GM18519 (cell line): ENCODE measurements around the gene PLA2G5.

ENCODE experiments used
- ATAC-seq: cut with Tn5 transposase; IDR thresholded peaks from one replicate; pipeline ENCODE4 v1.9.1; 2021; ENCODE audit warnings: mild to moderate bottlenecking, moderate library complexity; ENCODE audit not compliant: unreplicated experiment, low FRiP score

The PLA2G5 gene

DNA sequence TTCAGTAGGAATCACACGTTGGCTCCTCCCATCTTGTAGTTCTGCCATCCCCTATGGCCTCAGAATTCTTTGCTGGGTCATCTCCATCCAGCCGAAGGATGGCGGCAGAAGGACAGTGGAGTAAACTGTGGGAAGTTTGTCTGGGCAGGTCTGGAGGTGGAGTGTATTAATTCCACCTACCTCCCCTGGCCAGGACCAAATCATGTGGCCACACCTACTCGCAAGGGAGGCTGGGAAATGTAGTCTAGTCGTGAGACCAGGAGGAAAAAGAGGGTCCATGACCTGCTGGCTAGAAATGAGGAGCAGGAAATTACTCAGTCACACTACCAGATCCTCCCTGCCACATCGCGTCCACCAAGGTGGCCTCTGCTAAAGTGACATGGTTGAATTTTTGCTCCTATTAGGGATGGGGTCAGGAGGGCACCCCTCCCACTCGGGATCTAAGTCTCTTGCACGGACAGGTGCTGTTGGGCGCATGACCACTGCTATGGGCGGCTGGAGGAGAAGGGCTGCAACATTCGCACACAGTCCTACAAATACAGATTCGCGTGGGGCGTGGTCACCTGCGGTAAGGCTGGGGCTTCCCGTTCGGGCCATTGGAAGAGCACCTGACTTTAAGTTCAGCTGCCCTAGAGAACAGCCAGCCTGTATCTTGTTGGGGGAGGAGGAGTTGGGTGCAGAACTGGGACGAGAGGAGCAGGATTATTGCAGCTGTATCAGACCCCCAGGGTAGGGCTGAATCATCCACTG is 19.5 kb downstream of the PLA2G5 start:
- ATAC-seq: no peak

DNA sequence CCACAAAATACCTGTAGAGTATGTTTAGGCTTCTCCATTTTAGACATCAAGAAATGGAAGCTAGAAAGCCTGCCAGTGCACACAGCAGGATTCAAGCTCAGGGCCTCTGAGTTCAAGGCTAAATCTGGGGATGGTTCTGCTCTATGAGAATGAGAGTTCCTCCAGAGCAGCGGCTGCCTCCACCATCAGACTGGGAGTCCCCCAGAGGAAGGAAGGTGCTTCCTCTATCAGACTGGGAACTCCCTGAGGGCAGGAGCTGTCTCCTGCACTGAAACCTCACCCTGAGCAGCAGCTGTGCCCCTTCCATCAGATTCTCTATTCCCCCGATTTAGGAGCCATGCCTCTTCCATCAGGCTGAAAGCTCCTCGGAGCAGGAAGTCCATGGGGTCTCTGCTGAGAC is 20.1 kb downstream of the PLA2G5 start:
- no peak for ATAC-seq

- ATAC-seq: no peak
Observed at GRCh38 chr1:20090641-20091040, 20.6 kb downstream of the PLA2G5 start.

GRCh38 chr1:20093303-20093702 is 23.3 kb downstream of the PLA2G5 start:
- no peak for ATAC-seq

DNA sequence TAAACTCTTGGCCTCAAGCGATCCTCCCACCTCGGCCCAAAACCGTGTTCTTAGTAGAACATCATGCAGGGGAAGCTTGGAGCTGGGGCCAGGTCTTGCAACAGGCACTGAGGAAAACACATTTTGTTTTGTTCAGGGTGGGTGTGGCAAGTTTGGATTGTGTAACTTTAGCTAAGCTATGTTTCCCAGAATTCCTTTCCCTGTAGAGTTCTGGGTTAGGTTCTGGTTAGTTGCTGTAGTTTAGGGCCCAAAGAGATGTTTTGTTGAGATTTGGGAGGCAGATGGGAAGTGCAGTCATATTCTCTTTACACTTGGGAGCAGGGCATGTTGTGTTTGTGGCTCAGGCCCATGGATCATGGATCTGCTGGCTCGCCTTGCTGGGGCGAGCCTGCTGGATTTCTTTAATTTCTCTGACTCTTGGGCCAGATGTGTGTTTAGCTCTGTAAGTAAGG is 24.0 kb downstream of the PLA2G5 start:
- no peak for ATAC-seq

GRCh38 chr1:20095564-20096434 is 25.8 kb downstream of the PLA2G5 start:
- ATAC-seq: no peak

DNA sequence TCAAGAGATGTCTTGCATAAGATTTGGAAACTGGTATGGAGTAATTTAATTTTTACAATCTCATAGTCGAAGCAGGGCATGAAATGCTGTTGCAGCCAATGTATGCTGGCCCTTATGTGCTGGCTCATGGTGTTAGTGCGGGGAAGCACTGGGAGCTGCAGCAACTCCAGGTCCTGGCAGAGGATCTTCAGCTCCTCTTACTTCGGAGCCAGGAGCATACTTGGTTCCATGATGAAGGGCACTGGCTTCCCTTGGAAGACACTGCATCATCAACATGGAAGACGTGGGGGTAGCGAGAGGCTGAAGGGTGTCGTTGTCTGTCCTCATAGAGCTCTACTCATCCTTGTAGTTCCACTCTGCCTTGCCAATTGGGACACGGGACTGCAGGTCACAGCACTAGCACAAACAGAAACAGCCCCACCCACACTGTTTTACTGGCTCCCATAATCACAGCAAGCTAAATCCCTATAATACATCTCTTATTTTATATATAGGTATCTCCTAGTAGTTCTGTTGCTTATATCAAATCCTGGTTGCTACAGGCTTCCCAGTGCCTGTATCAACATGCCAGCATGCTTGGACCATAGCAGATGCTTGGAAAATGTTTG is 26.9 kb downstream of the PLA2G5 start:
- no peak for ATAC-seq

GRCh38 chr1:20099533-20099932 is 29.5 kb downstream of the PLA2G5 start:
- ATAC-seq: no peak

GRCh38 chr1:20100632-20101355 is 30.8 kb downstream of the PLA2G5 start:
- no peak for ATAC-seq

DNA sequence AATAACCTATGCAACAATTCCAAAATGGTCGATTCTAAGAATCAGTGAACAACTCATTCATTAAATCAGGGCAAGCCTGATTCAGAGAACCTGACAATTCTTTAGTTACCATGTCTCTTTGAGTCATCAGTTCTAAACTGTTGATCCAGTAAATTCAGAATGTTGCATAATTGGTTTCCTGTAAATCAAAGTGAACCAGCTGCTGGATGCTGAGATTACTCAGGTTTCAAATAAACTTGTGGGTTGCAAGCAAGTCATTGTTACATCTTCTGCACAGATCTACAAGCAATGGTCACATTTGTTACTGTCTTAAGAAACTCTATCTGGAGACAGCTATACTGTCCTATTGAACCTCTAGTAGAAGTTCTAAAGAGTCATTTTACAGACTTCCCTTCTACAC is 32.9 kb downstream of the PLA2G5 start:
- no peak for ATAC-seq

DNA sequence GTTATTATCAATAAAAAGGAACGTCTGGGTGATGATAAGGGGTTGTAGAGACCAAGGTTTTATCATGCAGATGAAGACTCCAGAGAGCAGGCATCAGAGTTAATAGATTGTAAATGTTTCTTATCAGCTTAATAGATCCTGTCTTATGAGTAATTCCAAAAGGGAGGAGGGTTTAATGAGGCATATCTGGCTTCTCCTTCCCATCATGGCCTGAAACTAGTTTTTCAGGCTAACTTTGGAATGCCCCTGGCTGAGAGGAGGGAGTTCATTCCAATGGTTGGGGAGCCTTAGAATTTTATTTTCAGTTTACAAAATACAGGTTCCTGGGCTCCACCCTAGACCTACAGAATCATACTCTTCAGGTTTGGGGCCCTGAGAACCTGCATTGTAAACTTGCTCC is 35.9 kb downstream of the PLA2G5 start:
- no peak for ATAC-seq

DNA sequence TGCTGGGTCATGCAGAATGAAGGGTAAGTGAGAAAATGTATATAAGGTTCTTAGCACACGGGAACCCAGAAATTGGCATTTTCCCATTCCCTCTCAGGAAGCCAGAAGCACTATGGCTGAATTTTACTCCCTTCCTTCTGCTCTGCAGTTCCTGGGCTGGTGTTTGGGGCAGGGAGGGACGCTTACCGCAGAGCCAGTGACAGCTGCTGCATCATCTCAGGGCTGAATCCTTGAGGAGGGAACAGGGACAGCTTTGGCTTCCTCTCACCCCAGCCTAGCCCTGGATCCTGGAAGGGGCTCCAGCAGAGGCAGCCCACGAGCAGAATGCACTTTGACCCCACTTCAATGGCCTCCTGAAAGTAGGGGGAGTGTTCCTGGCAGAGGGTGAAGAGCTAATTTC is 37.4 kb downstream of the PLA2G5 start:
- no peak for ATAC-seq

- no peak for ATAC-seq
Observed at GRCh38 chr1:20107796-20108195, 37.8 kb downstream of the PLA2G5 start.

DNA sequence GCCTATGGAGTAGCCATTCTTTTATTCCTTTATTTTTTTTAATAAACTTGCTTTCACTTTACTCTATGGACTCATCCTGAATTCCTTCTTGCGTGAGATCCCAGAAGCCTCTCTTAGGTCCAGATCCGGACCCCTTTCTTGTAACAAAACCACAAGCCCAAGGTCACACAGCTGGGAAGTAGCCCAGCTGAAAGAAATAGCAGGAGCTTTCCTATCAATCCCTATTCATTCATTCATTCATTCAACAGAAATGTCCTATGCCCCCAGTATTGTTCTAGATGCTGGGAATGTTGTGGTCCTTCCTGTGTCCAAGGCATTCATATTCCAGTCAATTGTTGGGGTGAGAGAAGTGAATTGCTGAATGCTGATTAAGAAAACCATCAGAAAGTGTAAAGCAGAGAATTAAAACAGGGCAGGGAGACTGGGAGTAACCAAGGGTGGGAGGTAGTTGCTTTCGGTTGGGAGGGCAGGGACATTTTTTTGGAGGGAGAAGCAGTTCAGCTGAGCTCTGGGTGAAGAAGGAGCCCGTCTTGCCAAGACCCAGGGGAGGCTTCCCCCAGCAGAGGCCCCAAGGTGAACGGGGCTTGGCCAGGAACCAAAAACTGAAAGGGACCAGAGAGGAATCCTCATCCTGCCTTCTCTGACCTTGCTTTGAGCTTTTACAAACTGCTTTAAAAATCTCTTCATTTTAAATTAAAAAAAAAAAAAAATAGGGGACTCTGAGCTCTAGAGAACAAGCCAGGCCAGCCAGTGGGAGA is 38.6 kb downstream of the PLA2G5 start:
- no peak for ATAC-seq

DNA sequence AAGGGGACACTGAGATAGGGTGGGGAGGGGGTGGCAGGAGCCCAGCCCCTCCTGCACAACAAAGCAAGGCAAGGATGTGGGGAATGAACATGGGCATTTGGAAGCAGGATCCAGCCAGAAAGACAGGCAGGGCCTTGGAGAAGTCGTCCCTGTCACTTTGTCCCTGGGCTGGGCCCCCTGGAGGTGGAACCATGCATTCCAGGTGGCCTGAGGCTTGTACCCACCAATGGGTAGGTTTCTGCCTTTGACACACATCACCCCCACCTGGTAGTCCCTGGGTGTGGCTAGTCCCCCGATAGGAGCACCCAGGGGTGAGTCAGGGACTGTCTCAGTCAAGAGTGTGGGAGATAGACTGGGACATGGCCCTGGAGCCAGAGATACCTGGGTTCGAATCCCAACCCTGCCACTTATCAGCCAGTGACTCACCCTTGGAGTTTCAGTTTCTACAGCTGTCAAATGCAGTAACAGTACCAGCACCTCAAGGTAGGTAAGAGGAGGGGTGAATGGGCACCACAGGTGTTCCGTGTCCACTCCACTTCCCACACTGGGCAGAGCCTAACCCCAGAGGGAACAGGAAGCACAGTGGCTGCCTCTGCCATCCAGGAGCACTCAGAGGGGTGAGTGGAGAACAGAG is 39.3 kb downstream of the PLA2G5 start:
- no peak for ATAC-seq

DNA sequence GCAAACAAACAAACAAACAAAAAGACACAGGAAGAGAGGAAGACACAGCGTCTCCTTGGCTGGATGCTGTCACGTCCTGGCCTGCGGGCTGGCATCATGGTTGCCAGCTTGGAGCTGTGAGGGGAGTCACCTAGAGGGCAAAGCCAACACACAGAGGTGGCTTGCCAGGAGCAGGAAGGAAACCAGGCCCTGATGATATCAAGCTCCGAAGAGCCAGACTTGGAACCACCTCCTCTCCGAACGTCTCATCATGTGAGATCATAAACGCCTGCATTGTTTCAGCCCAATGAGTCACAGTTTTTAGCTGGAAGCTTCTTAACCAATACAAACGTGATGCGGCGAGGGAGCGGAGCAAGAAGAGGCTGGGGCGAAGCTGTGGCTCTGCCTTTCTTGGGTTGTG is 40.7 kb downstream of the PLA2G5 start:
- no peak for ATAC-seq

- no peak for ATAC-seq
Observed at GRCh38 chr1:20111452-20111851, 41.5 kb downstream of the PLA2G5 start.

DNA sequence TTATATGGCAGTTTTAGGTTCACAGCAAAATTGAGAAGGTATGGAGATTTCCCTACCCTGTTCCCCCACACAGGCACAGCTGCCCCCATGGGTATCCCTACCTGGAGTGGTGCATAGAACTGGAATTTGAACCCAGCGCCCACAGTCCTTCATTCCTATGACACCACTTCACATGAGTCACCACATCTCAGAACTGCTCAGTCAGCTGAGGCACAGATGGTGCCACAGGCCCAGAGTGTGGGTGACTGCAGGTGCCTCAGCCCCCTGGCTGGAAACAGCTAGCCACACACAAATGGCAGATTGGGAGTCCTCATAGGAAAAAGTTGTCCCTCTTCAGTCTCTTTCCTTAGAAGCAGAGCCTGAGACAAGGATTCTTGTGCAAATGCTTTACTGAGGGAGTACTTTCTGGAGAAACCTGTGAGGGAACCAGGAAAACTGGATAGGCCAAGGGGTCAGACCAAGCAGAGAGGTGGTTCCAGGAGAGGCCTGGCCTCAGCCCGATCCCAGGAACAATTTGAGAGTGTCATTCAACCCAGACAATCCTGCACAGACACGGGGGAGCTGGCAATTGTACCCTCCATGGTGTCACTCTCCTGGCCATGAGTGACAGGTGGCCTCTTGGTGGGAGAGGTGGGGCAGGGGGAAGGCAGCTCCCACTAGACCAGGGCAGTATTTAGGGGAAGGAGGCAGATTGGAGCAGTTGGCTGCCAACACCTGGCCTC is 42.4 kb downstream of the PLA2G5 start:
- ATAC-seq: no peak
